Hepatocyte (in vitro differentiated cells): ENCODE measurements around the gene APOO. TPM values are rescaled to one million over a fixed set of nuclear protein-coding genes. Genes with fewer than 3 reads are reported as not detected.

Source experiments
- DNase-seq: peaks from one replicate; pipeline ENCODE4 v3.0.0-alpha.2; 2016; ENCODE audit warnings: low spot score
- H2AFZ ChIP-seq: fragments of 200-600 bp; sonication (generic); 2 replicates; pipeline ENCODE4 v1.6.0; 2016; ENCODE audit warnings: antibody characterized with exemption, mild to moderate bottlenecking
- H3K27ac ChIP-seq: fragments of 200-600 bp; sonication (generic); 2 replicates; pipeline ENCODE4 v1.5.1; 2016; ENCODE audit warnings: mild to moderate bottlenecking
- H3K27me3 ChIP-seq: fragments of 200-600 bp; sonication (generic); 2 replicates; pipeline ENCODE4 v1.6.1; 2016
- H3K36me3 ChIP-seq: fragments of 200-600 bp; sonication (generic); replicated peaks from 2 replicates; pipeline ENCODE4 v1.5.1; 2016; ENCODE audit warnings: low read depth; ENCODE audit not compliant: insufficient read depth
- H3K4me1 ChIP-seq: fragments of 200-600 bp; sonication (generic); 2 replicates; pipeline ENCODE4 v1.5.1; 2016; ENCODE audit warnings: mild to moderate bottlenecking, moderate library complexity; ENCODE audit not compliant: insufficient read depth
- H3K4me2 ChIP-seq: fragments of 200-600 bp; sonication (generic); 2 replicates; pipeline ENCODE4 v1.6.0; 2016
- H3K4me3 ChIP-seq: fragments of 200-600 bp; sonication (generic); 2 replicates; pipeline ENCODE4 v1.5.1; 2016; ENCODE audit warnings: mild to moderate bottlenecking
- H3K79me2 ChIP-seq: fragments of 200-600 bp; sonication (generic); 2 replicates; pipeline ENCODE4 v1.6.0; 2017; ENCODE audit warnings: mild to moderate bottlenecking
- H3K9me2 ChIP-seq: fragments of 200-600 bp; sonication (generic); replicated peaks from 2 replicates; pipeline ENCODE4 v1.6.0; 2017; ENCODE audit warnings: mild to moderate bottlenecking; ENCODE audit not compliant: insufficient read depth
- H3K9me3 ChIP-seq: fragments of 200-600 bp; sonication (generic); 2 replicates; pipeline ENCODE4 v1.5.1; 2016; ENCODE audit warnings: low read depth, mild to moderate bottlenecking
- H4K20me1 ChIP-seq: fragments of 200-600 bp; sonication (generic); 2 replicates; pipeline ENCODE4 v1.6.0; 2016; ENCODE audit warnings: mild to moderate bottlenecking; ENCODE audit not compliant: insufficient read depth, poor library complexity, severe bottlenecking
- CTCF ChIP-seq: fragments of 200-600 bp; sonication (generic); IDR thresholded peaks from 2 replicates; pipeline ENCODE4 v1.5.1; 2016; ENCODE audit warnings: antibody characterized with exemption, mild to moderate bottlenecking; ENCODE audit not compliant: poor library complexity
- EZH2 ChIP-seq: fragments of 200-600 bp; sonication (generic); IDR thresholded peaks from 2 replicates; pipeline ENCODE4 v1.6.1; 2016; ENCODE audit warnings: antibody characterized with exemption, mild to moderate bottlenecking, borderline replicate concordance
- EZH2phosphoT487 ChIP-seq: fragments of 200-600 bp; sonication (generic); IDR thresholded peaks from one replicate; pipeline ENCODE4 v1.6.1; 2018; ENCODE audit warnings: antibody characterized with exemption, mild to moderate bottlenecking, low read depth, moderate library complexity; ENCODE audit not compliant: unreplicated experiment, severe bottlenecking
- WGBS: methylation state at CpG from one replicate; pipeline ENCODE4 v1.1.6; 2016; ENCODE audit warnings: low lambda C conversion rate; ENCODE audit errors: missing lambda C conversion rate; 5-methylcytosine and 5-hydroxymethylcytosine counted together
- polyA plus RNA-seq: library from polyadenylated mRNA; unstranded; fragments of >200 nt; fragmentation: Nextera tagmentation; extraction: Ambion mirVana; gene quantifications from 2 replicates; pipeline ENCODE4 v1.2.1, GENCODE V29; 2016
- total RNA-seq: library from RNA; depleted of rRNA; stranded (reverse); fragments of >200 nt; gene quantifications from 2 replicates; pipeline ENCODE4 v1.2.3, GENCODE V29; 2014

Gene APOO
- total and polyA plus RNA-seq, 2 experiments from 2014 or later = 27.0 to 45.1 TPM

GRCh38 chrX:23826653-23827052 lies 81.1 kb downstream of the APOO start:
- Histone ChIP-seq H2AFZ (no peak overlapping the region), H4K20me1 (no peaks in the 10 kb centered on the region), H3K4me2 (no peak overlapping the region), H3K4me3 (no peak overlapping the region), H3K79me2 (no peaks in the 10 kb centered on the region), H3K9me3 (no peaks in the 10 kb centered on the region), H3K27ac (no peak overlapping the region), H3K9me2 (no peaks in the 10 kb centered on the region), H3K4me1 (peaks cover 12% of the 10 kb centered on the region), H3K36me3 (no peaks in the 10 kb centered on the region), H3K27me3 (no peaks in the 10 kb centered on the region)
- TF ChIP-seq CTCF (no peak), EZH2 (no peak), EZH2phosphoT487 (no peak)
- DNase-seq = no peak

DNA sequence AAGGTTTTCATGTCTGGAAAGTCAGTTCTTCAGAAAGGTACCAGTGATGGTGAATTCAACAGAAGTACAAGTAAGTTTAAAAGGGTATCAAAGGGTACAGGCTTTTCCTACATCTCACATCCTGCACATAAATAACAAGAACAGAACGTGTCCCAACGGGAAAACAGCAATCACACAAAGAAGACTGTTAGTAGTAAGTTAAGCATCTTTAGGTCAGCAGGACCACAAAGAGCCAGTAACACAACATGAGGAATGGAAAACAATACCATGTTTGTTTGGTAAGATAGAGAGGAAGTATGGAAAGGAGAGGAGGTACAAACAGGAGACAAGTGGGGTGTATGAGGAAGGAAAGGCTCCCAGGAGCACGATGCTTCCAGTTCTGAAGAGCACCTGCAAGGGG lies 81.5 kb downstream of the APOO start:
- no peaks in the 10 kb centered on the region for H4K20me1 ChIP-seq
- no peak overlapping the region for H3K27ac ChIP-seq
- H3K4me3 ChIP-seq = no peak overlapping the region
- no peaks in the 10 kb centered on the region for H3K9me2 ChIP-seq
- H3K36me3 ChIP-seq = no peaks in the 10 kb centered on the region
- TF ChIP-seq CTCF (no peak), EZH2 (no peak)
- no peaks in the 10 kb centered on the region for H3K79me2 ChIP-seq
- H3K9me3 ChIP-seq = no peaks in the 10 kb centered on the region
- no peak for DNase-seq
- no peak overlapping the region for H2AFZ ChIP-seq
- no peaks in the 10 kb centered on the region for H3K27me3 ChIP-seq
- WGBS = 70% methylated on average over 3 of the region's 3 CpGs
- H3K4me2 ChIP-seq = no peak overlapping the region
- peaks cover 12% of the 10 kb centered on the region for H3K4me1 ChIP-seq

DNA sequence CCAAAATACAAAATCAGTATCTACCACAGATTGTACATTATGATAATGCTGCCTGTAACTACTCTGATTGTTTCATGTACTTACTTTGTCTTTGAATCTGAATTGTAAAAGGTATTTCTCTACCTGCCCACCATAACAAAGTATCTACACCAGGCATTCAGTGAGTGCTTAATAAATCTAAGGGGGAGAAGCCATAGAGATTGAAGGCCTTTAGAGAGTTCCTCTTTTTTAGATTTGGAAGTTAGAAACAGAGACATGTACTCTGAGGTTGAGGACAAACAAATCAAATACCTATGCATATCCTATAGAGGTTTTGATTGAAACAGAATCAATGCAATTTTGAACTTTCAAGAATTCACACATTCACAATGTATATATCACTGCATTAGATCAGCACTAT lies 82.1 kb downstream of the APOO start:
- H3K4me1 ChIP-seq = peaks cover 12% of the 10 kb centered on the region
- H3K9me2 ChIP-seq = no peaks in the 10 kb centered on the region
- no peak overlapping the region for H3K4me3 ChIP-seq
- DNase-seq = no peak
- TF ChIP-seq EZH2phosphoT487 (no peak), EZH2 (no peak), CTCF (no peak)
- H2AFZ ChIP-seq = no peak overlapping the region
- H3K27ac ChIP-seq = no peak overlapping the region
- no peaks in the 10 kb centered on the region for H3K36me3 ChIP-seq
- no peaks in the 10 kb centered on the region for H3K9me3 ChIP-seq
- H3K4me2 ChIP-seq = no peak overlapping the region
- H3K79me2 ChIP-seq = no peaks in the 10 kb centered on the region
- no peaks in the 10 kb centered on the region for H3K27me3 ChIP-seq
- no peaks in the 10 kb centered on the region for H4K20me1 ChIP-seq

GRCh38 chrX:23822841-23823240 lies 84.9 kb downstream of the APOO start:
- H3K4me1 ChIP-seq = peaks cover 12% of the 10 kb centered on the region
- H3K4me3 ChIP-seq = no peak overlapping the region
- no peaks in the 10 kb centered on the region for H3K9me3 ChIP-seq
- no peak for DNase-seq
- TF ChIP-seq EZH2phosphoT487 = no peak
- no peak for TF ChIP-seq EZH2
- no peaks in the 10 kb centered on the region for H3K36me3 ChIP-seq
- WGBS = 72% methylated on average over 6 of the region's 6 CpGs
- peak overlapping the region; percentile 40 for H2AFZ ChIP-seq
- H3K4me2 ChIP-seq = no peak overlapping the region
- H3K9me2 ChIP-seq = no peaks in the 10 kb centered on the region
- H3K79me2 ChIP-seq = no peaks in the 10 kb centered on the region
- no peaks in the 10 kb centered on the region for H4K20me1 ChIP-seq
- no peaks in the 10 kb centered on the region for H3K27me3 ChIP-seq
- peak overlapping the region; percentile 95 for H3K27ac ChIP-seq
